Progenitor cell of endocrine pancreas (in vitro differentiated cells): Measurements from ENCODE around the gene TST. TPM values are rescaled to one million over a fixed set of nuclear protein-coding genes. Genes with fewer than 3 reads are reported as not detected.

ENCODE experiments used
- DNase-seq: peaks from one replicate; pipeline ENCODE4 v3.0.0; 2021; ENCODE audit warnings: low spot score; ENCODE audit not compliant: unreplicated experiment
- H3K27ac Mint-ChIP-seq: 2 replicates; pipeline ENCODE4 v1.8.0; 2021; ENCODE audit warnings: mild to moderate bottlenecking, moderate library complexity, mixed read lengths
- H3K27me3 Mint-ChIP-seq: 2 replicates; pipeline ENCODE4 v1.8.0; 2021; ENCODE audit warnings: mixed read lengths
- H3K36me3 Mint-ChIP-seq: 2 replicates; pipeline ENCODE4 v1.8.0; 2022; ENCODE audit warnings: mixed read lengths; ENCODE audit not compliant: insufficient read depth
- H3K4me1 Mint-ChIP-seq: 2 replicates; pipeline ENCODE4 v1.8.0; 2021; ENCODE audit warnings: low read depth, mixed read lengths
- H3K4me3 Mint-ChIP-seq: 2 replicates; pipeline ENCODE4 v1.8.0; 2021; ENCODE audit warnings: low read depth, mild to moderate bottlenecking, moderate library complexity, mixed read lengths
- H3K9me3 Mint-ChIP-seq: 2 replicates; pipeline ENCODE4 v1.8.0; 2021; ENCODE audit warnings: low read depth, mixed read lengths
- total RNA-seq: library from RNA; stranded (reverse); gene quantifications from 2 replicates; pipeline ENCODE4 v1.2.1, GENCODE V29; 2021
- TF ChIP-seq, protein P1 (sequence below): fragments of 200-600 bp; sonication (generic); IDR thresholded peaks from one replicate; pipeline ENCODE4 v1.5.0; 2021; ENCODE audit warnings: antibody characterized with exemption, mild to moderate bottlenecking; ENCODE audit not compliant: unreplicated experiment

The TST gene
- total RNA-seq, 1 donor from 2014 or later, result 44.5 TPM

DNA sequence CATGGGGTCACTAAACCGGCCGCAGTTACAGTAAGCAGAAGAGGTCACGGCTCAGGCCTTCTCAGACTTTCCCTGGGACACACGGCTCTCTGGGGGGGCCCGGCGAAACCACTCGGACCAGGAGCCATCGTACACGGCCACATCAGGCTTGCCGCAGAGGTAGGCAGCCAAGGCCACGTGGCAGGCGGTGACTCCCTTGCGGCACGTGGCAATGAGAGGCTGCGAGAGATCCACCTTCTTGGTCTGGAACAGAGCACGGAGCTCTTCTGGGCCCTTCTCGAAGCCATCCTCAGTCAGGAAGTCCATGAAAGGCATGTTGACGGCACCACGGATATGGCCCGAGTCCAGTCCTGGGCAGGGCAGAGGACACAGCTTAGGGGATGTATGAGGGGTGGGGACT, 8.3 kb downstream of the TST start:
- TF ChIP-seq, protein P1, sequence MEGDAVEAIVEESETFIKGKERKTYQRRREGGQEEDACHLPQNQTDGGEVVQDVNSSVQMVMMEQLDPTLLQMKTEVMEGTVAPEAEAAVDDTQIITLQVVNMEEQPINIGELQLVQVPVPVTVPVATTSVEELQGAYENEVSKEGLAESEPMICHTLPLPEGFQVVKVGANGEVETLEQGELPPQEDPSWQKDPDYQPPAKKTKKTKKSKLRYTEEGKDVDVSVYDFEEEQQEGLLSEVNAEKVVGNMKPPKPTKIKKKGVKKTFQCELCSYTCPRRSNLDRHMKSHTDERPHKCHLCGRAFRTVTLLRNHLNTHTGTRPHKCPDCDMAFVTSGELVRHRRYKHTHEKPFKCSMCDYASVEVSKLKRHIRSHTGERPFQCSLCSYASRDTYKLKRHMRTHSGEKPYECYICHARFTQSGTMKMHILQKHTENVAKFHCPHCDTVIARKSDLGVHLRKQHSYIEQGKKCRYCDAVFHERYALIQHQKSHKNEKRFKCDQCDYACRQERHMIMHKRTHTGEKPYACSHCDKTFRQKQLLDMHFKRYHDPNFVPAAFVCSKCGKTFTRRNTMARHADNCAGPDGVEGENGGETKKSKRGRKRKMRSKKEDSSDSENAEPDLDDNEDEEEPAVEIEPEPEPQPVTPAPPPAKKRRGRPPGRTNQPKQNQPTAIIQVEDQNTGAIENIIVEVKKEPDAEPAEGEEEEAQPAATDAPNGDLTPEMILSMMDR, result no peak
- Mint-ChIP-seq H3K4me1 (peaks cover 9% of the 10 kb centered on the region), H3K27ac (no peak overlapping the region), H3K36me3 (peaks cover 1% of the 10 kb centered on the region), H3K27me3 (peaks cover 17% of the 10 kb centered on the region), H3K4me3 (no peak overlapping the region), H3K9me3 (no peaks in the 10 kb centered on the region)
- no peak for DNase-seq

GRCh38 chr22:37010174-37010573, 9.1 kb downstream of the TST start:
- Mint-ChIP-seq H3K36me3 (peaks cover under 1% of the 10 kb centered on the region), H3K4me3 (no peak overlapping the region), H3K9me3 (no peaks in the 10 kb centered on the region), H3K27ac (no peak overlapping the region), H3K4me1 (peaks cover 5% of the 10 kb centered on the region), H3K27me3 (peaks cover 21% of the 10 kb centered on the region)
- TF ChIP-seq, protein P1, result no peak
- no peak for DNase-seq

DNA sequence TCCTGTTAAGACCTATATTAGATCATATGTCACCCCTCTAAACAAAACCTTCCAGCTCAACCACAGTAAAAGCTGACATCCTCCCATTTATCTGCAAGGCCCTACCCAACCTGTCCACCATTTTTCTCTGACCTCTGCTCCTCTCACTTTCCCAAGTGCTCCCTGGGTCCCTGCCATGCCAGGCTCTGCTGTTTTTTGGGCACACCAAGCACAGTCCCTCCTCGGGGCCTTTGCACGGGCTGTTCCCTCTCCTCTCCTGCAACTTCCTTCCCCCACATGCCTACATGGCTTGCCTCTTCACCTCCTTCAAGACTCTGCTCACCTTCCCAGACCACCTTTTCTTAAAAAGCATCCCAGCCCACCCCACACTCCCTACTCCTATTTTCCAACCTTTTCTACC, 9.8 kb downstream of the TST start:
- Mint-ChIP-seq H3K27me3 (peaks cover 21% of the 10 kb centered on the region), H3K4me1 (peaks cover 1% of the 10 kb centered on the region), H3K9me3 (no peaks in the 10 kb centered on the region), H3K27ac (no peak overlapping the region), H3K4me3 (no peak overlapping the region), H3K36me3 (no peaks in the 10 kb centered on the region)
- TF ChIP-seq, protein P1, result no peak
- DNase-seq, result no peak

DNA sequence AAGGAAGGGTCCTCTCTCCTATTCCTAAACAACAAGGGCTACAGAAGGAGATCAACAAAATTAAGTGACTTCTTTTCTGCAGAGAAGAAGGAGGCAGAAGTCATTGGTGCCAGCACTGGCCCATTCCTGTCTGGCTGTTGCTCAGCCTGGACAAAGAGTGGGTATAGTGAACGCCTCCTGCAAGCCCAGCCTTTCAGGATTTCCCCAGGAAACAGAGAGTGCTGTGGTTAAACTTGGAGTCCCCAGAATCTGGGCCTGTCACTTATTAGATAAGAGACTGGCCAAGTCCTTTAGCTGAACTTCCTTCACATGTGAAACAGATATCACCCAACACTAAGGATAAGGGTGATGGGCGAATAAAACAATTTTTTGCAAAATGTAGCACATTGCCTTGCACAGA, 10.9 kb downstream of the TST start:
- peaks cover 22% of the 10 kb centered on the region for H3K27me3 Mint-ChIP-seq
- no peak for DNase-seq
- no peak overlapping the region for H3K27ac Mint-ChIP-seq
- no peak overlapping the region for H3K4me3 Mint-ChIP-seq
- no peaks in the 10 kb centered on the region for H3K4me1 Mint-ChIP-seq
- no peaks in the 10 kb centered on the region for H3K36me3 Mint-ChIP-seq
- no peaks in the 10 kb centered on the region for H3K9me3 Mint-ChIP-seq
- TF ChIP-seq, protein P1, result no peak

GRCh38 chr22:37007651-37008050, 11.6 kb downstream of the TST start:
- TF ChIP-seq, protein P1, result no peak
- H3K4me1 Mint-ChIP-seq, result no peaks in the 10 kb centered on the region
- no peaks in the 10 kb centered on the region for H3K36me3 Mint-ChIP-seq
- no peak for DNase-seq
- no peak overlapping the region for H3K27ac Mint-ChIP-seq
- no peaks in the 10 kb centered on the region for H3K9me3 Mint-ChIP-seq
- H3K27me3 Mint-ChIP-seq, result peaks cover 30% of the 10 kb centered on the region
- no peak overlapping the region for H3K4me3 Mint-ChIP-seq
